ENCODE results near the gene ANXA6. TPM values are rescaled to one million over a fixed set of nuclear protein-coding genes. Genes with fewer than 3 reads are reported as not detected.

Gene ANXA6
- total RNA-seq, 4 donors from 2014 or later, result 91.6 to 164 (median 142) TPM

- TF ChIP-seq CTCF (IDR thresholded peaks at IDR 0.05 in 4 of 5, conservative IDR thresholded peaks at IDR 0.05 in 1 of 5) (no peak), POLR2A (IDR thresholded peaks at IDR 0.05) (no peak)
- H3K9me3 ChIP-seq, result no peaks in the 10 kb centered on the region
- DNase-seq (no peak), ATAC-seq (no peak)
- peaks cover 31 to 41% of the 10 kb centered on the region in 2 donors for H3K4me1 ChIP-seq
- intact Hi-C loops (cut with DNase I; ENCODE audit: low total_unique reads) (no loop called here), in situ Hi-C loops (cut with MboI; ENCODE audit: low sequenced_read_pairs in 4 of 4) (loop anchor here in 1 of 4 donors (10.0 kb wide), 1 partner anchor 85 kb away; no protein-coding TSS in a partner anchor)
- no peaks in the 10 kb centered on the region for H3K36me3 ChIP-seq
- no peak overlapping the region for H3K4me3 ChIP-seq
- H3K27ac ChIP-seq, result no peak overlapping the region
- H3K27me3 ChIP-seq, result no peaks in the 10 kb centered on the region
These were observed 67.9 kb downstream of the ANXA6 start for GRCh38 chr5:151089726-151090125.

GRCh38 chr5:151088986-151089385 lies 68.6 kb downstream of the ANXA6 start:
- Histone ChIP-seq H3K27ac (no peak overlapping the region), H3K4me1 (peaks cover 24 to 34% of the 10 kb centered on the region in 2 donors), H3K27me3 (no peaks in the 10 kb centered on the region), H3K9me3 (no peaks in the 10 kb centered on the region), H3K36me3 (no peaks in the 10 kb centered on the region), H3K4me3 (no peak overlapping the region)
- no peak for DNase-seq
- TF ChIP-seq CTCF (IDR thresholded peaks at IDR 0.05 in 4 of 5, conservative IDR thresholded peaks at IDR 0.05 in 1 of 5), result no peak
- TF ChIP-seq POLR2A (IDR thresholded peaks at IDR 0.05), result no peak
- ATAC-seq, result no peak
- in situ Hi-C loops (cut with MboI; ENCODE audit: low sequenced_read_pairs in 4 of 4) (no loop called here), intact Hi-C loops (cut with DNase I; ENCODE audit: low total_unique reads) (no loop called here)

DNA sequence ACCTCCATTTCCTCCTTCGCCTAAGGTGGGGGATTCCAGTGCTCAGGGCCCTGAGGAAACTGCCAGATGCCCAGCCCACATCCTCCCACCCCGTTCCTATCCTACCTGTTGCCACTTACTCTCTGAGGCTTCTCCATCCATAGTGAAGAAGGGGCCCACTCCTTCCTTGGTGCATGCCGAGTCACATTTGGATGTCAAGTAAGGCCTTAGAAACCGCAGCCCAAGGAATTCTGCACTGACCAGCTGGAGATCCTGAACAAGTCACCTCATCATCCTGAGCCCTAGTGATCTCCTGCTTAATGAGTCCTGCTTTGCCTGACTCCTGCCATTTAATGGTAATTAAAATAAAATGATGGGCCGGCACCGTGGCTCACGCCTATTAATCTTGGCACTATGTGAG lies 70.1 kb downstream of the ANXA6 start:
- Histone ChIP-seq H3K27ac (peak overlapping the region in 1 of 4 donors; percentile 68), H3K4me1 (peaks cover 27 to 35% of the 10 kb centered on the region in 2 donors), H3K4me3 (no peak overlapping the region), H3K27me3 (no peaks in the 10 kb centered on the region), H3K36me3 (no peaks in the 10 kb centered on the region), H3K9me3 (no peaks in the 10 kb centered on the region)
- intact Hi-C loops (cut with DNase I; ENCODE audit: low total_unique reads), result no loop called here
- ATAC-seq (no peak), DNase-seq (no peak)
- in situ Hi-C loops (cut with MboI; ENCODE audit: low sequenced_read_pairs in 4 of 4), result no loop called here
- TF ChIP-seq POLR2A (IDR thresholded peaks at IDR 0.05), result no peak
- TF ChIP-seq CTCF (IDR thresholded peaks at IDR 0.05 in 4 of 5, conservative IDR thresholded peaks at IDR 0.05 in 1 of 5), result no peak

DNA sequence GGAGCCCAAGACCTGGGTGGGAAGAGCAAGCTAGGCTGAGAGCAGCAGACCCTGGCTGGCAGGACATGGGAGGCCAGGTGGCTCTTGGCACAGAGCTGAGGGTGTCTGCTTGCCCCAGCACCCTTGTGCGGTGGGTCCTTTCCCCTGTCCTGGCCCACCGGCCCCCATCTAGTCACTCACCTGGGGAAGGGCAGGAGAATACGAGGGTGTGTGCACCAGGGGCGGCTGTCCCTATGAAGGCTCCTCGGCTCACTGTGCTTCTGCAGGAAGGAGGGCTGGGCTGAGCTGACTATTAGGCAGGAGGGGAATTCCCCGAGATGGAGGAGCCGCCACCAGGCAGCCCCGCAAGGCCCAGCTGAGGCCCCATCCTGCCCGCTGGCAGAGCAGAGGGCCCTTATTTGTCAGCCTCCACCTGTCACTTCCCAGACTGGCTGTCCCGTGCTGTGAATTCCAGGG lies 70.6 kb downstream of the ANXA6 start:
- Histone ChIP-seq H3K27me3 (no peaks in the 10 kb centered on the region), H3K36me3 (no peaks in the 10 kb centered on the region), H3K9me3 (no peaks in the 10 kb centered on the region), H3K27ac (peak overlapping the region in 3 of 4 donors; percentile 63 to 75 (median 68)), H3K4me3 (no peak overlapping the region), H3K4me1 (peaks cover 33 to 41% of the 10 kb centered on the region in 2 donors)
- intact Hi-C loops (cut with DNase I; ENCODE audit: low total_unique reads), result no loop called here
- DNase-seq, result no peak
- in situ Hi-C loops (cut with MboI; ENCODE audit: low sequenced_read_pairs in 4 of 4), result no loop called here
- TF ChIP-seq POLR2A (IDR thresholded peaks at IDR 0.05) (no peak), CTCF (IDR thresholded peaks at IDR 0.05 in 4 of 5, conservative IDR thresholded peaks at IDR 0.05 in 1 of 5) (no peak)
- no peak for ATAC-seq

Data from gastrocnemius medialis (tissue), 4 donors.